B cell (primary cell): ENCODE results near the gene TBC1D25. TPM values are rescaled to one million over a fixed set of nuclear protein-coding genes. Genes with fewer than 3 reads are reported as not detected.

Source experiments
- ATAC-seq: fragments of 200-7000 bp; cut with Tn5 transposase; one replicate; pipeline ENCODE4 v1.10.0; 2021; ENCODE audit warnings: low read depth, mild to moderate bottlenecking, moderate number of reproducible peaks, moderate library complexity
- CTCF ChIA-PET: fragments of 350-600 bp; sonication (Branson Sonifier 250); formaldehyde crosslinking; loops from one replicate; lab custom pipeline; 2021; ENCODE audit warnings: antibody characterized with exemption, inconsistent platforms; lab: Charles Lee
- POLR2A ChIA-PET: fragments of 350-600 bp; sonication (Branson Sonifier 250); formaldehyde crosslinking; loops from one replicate; lab custom pipeline; 2021; ENCODE audit warnings: antibody characterized with exemption; lab: Charles Lee
- DNase-seq: peaks from one replicate; pipeline ENCODE4 v3.0.0; 2013
- H2AFZ ChIP-seq: 2 replicates; pipeline ENCODE4 v1.6.1; 2012; ENCODE audit warnings: mild to moderate bottlenecking, low read depth, low read length; ENCODE audit not compliant: insufficient read depth, poor library complexity, severe bottlenecking
- H3K27ac ChIP-seq, 2 donors: 1 replicate in 1 of 2; 2 replicates in 1 of 2; pipeline ENCODE4 v1.5.1; 2012 to 2013; ENCODE audit warnings: low read length in 2 of 2, mild to moderate bottlenecking in 2 of 2, moderate library complexity in 1 of 2
- H3K27me3 ChIP-seq, 4 experiments: fragments of 200-600 bp in 1 of 4; sonication (generic) in 1 of 4; replicated peaks in 1 of 4; 1 replicate in 2 of 4; 2 replicates in 2 of 4; pipeline versions ENCODE4 v1.6.1 to v1.7.0; 2013 to 2016; ENCODE audit warnings: low read length in 3 of 4, mild to moderate bottlenecking in 2 of 4, mixed read lengths in 1 of 4, moderate library complexity in 1 of 4; ENCODE audit not compliant: insufficient read depth in 4 of 4, control insufficient read depth in 3 of 4; ENCODE audit errors: control extremely low read depth in 1 of 4
- H3K36me3 ChIP-seq, 2 experiments: replicated peaks in 1 of 2; 1 replicate in 1 of 2; 2 replicates in 1 of 2; pipeline versions ENCODE4 v1.6.1 to v1.7.1; 2013; ENCODE audit warnings: low read length in 1 of 2; ENCODE audit not compliant: insufficient read depth in 2 of 2, control insufficient read depth in 1 of 2; ENCODE audit errors: control extremely low read depth in 1 of 2, extremely low read depth in 1 of 2
- H3K4me1 ChIP-seq, 2 donors: fragments of 200-600 bp in 1 of 2; sonication (generic) in 1 of 2; 1 replicate in 1 of 2; 2 replicates in 1 of 2; pipeline versions ENCODE4 v1.5.1 to v1.6.1; 2013 to 2017; ENCODE audit warnings: low read length in 2 of 2; ENCODE audit not compliant: control insufficient read depth in 2 of 2, insufficient read depth in 2 of 2
- H3K4me2 ChIP-seq: replicated peaks from 2 replicates; pipeline ENCODE3; 2012; ENCODE audit warnings: mild to moderate bottlenecking, low read depth, low read length; ENCODE audit not compliant: poor library complexity, severe bottlenecking
- H3K4me3 ChIP-seq, 5 experiments: fragments of 200-600 bp in 1 of 5; sonication (generic) in 1 of 5; 1 replicate in 3 of 5; 2 replicates in 2 of 5; pipeline versions ENCODE4 v1.5.1 to v1.7.0; 2011 to 2016; ENCODE audit warnings: low read length in 4 of 5, mild to moderate bottlenecking in 4 of 5, low read depth in 2 of 5, control low read depth in 1 of 5, moderate library complexity in 1 of 5; ENCODE audit not compliant: insufficient read depth in 1 of 5; ENCODE audit errors: control extremely low read depth in 1 of 5, extremely low read depth in 1 of 5
- H3K79me2 ChIP-seq: fragments of 200-600 bp; sonication (generic); one replicate; pipeline ENCODE4 v1.6.0; 2016; ENCODE audit warnings: low read length; ENCODE audit not compliant: control insufficient read depth, insufficient read depth
- H3K9ac ChIP-seq: fragments of 200-600 bp; sonication (generic); 2 replicates; pipeline ENCODE4 v1.6.1; 2017; ENCODE audit warnings: mild to moderate bottlenecking, low read length, moderate library complexity
- H3K9me3 ChIP-seq, 3 donors: one replicate each; pipeline versions ENCODE4 v1.6.1 to v1.7.1; 2013; ENCODE audit warnings: low read length in 2 of 3; ENCODE audit not compliant: control insufficient read depth in 2 of 3, insufficient read depth in 1 of 3; ENCODE audit errors: control extremely low read depth in 1 of 3
- H4K20me1 ChIP-seq: 2 replicates; pipeline ENCODE4 v1.6.0; 2012; ENCODE audit warnings: mild to moderate bottlenecking, low read length; ENCODE audit not compliant: insufficient read depth, control insufficient read depth, poor library complexity, severe bottlenecking
- H3K27ac Mint-ChIP-seq: one replicate; pipeline ENCODE4 v1.8.0; 2021; ENCODE audit warnings: mixed read lengths
- H3K27me3 Mint-ChIP-seq: one replicate; pipeline ENCODE4 v1.8.0; 2021; ENCODE audit warnings: mixed read lengths
- H3K4me1 Mint-ChIP-seq: one replicate; pipeline ENCODE4 v1.8.0; 2021; ENCODE audit warnings: mixed read lengths
- H3K4me3 Mint-ChIP-seq: one replicate; pipeline ENCODE4 v1.8.0; 2021; ENCODE audit warnings: mixed read lengths
- H3K9me3 Mint-ChIP-seq: one replicate; pipeline ENCODE4 v1.8.0; 2022; ENCODE audit warnings: mixed read lengths; ENCODE audit not compliant: insufficient read depth
- CTCF ChIP-seq: fragments of 200-600 bp; IDR thresholded peaks from one replicate; pipeline ENCODE4 v1.8.0; 2022; ENCODE audit warnings: antibody characterized with exemption, mild to moderate bottlenecking
- EZH2 ChIP-seq: IDR thresholded peaks from 2 replicates; pipeline ENCODE4 v1.6.1; 2012; ENCODE audit warnings: borderline replicate concordance, low read depth, mild to moderate bottlenecking, moderate library complexity, low read length; ENCODE audit not compliant: insufficient read depth, poor library complexity, severe bottlenecking
- WGBS: methylation state at CpG from one replicate; pipeline ENCODE4 v1.1.5; 2013; ENCODE audit warnings: missing lambda C conversion rate; ENCODE audit not compliant: insufficient coverage; 5-methylcytosine and 5-hydroxymethylcytosine counted together
- intact Hi-C: fragments of 100-400 bp; cut with micrococcal nuclease; formaldehyde crosslinking; loops from one replicate; pipeline ENCODE4 v1.10.0; 2022
- polyA minus RNA-seq: library from RNA; depleted of rRNA, polyadenylated mRNA; stranded (reverse); fragments of >200 nt; gene quantifications from 2 replicates; pipeline ENCODE4 v1.2.3, GENCODE V29; 2012
- polyA plus RNA-seq: library from polyadenylated mRNA; depleted of rRNA; stranded (reverse); fragments of >200 nt; gene quantifications from 2 replicates; pipeline ENCODE4 v1.2.3, GENCODE V29; 2012
- total RNA-seq, 2 donors: library from RNA; stranded (reverse); fragments of 120-200 nt in 1 of 2; gene quantifications; 1 replicate in 1 of 2; 2 replicates in 1 of 2; pipeline versions ENCODE4 v1.2.3 to v1.2.4, GENCODE V29; 2013 to 2022

The TBC1D25 gene, protein sequence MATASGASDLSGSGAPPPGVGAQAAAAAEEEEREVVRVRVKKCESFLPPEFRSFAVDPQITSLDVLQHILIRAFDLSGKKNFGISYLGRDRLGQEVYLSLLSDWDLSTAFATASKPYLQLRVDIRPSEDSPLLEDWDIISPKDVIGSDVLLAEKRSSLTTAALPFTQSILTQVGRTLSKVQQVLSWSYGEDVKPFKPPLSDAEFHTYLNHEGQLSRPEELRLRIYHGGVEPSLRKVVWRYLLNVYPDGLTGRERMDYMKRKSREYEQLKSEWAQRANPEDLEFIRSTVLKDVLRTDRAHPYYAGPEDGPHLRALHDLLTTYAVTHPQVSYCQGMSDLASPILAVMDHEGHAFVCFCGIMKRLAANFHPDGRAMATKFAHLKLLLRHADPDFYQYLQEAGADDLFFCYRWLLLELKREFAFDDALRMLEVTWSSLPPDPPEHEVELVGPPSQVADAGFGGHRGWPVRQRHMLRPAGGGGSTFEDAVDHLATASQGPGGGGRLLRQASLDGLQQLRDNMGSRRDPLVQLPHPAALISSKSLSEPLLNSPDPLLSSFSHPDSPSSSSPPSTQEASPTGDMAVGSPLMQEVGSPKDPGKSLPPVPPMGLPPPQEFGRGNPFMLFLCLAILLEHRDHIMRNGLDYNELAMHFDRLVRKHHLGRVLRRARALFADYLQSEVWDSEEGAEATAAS
- total RNA-seq (24.6 and 25.2 TPM in 2 replicates), polyA plus RNA-seq (31.5 and 51.6 TPM in 2 replicates), polyA minus RNA-seq (22.9 and 26.4 TPM in 2 replicates)
- 9.5 TPM for total RNA-seq (2013)

DNA sequence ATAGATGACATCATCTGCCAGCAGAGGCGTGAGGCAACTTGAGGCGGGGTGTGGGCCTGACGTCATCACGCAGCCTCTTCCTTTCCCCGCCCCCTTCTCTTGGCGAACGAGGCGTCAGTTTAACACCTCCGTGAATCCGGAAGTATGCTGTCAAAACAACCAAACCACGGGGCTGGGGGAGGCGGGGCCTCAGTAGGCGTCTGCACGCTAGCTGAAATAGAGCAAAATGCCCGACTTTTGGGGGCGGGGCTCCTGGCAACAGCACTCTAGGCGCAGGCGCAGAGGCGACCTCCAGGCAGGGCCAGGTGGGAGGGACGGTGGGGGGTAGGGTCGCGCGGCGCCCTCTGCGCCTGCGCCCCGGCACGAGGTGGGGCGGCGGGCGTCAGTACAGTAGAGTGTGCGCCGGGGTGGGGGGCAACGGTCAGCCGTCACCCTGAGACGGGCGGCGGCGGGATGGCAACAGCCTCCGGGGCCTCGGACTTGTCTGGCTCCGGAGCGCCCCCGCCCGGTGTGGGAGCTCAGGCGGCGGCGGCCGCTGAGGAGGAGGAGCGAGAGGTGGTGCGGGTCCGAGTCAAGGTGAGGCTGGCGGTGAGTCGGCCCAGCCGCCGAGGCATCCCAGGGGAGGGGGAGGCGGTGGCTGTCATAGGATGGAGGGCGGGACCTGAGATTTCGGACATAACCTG, at the start of gene TBC1D25:
Gene TBC1D25 (plus strand): TSS at position 370 of the 683 bp plus-strand sequence. CDS start 84 bp downstream, at position 454.
- WGBS: under 1% methylated on average over 47 of the region's 59 CpGs

More for the DNA sequence above, at the start of gene TBC1D25:
- Histone ChIP-seq H3K9ac (peak within 1 kb of the TSS; percentile 93), H3K27ac (peak within 1 kb of the TSS; percentile 94 to 97), H3K36me3 (peaks cover 0 to 7% of the 10 kb centered on the region in 2 experiments), H4K20me1 (no peaks in the 10 kb centered on the region), H2AFZ (peak within 1 kb of the TSS; percentile 69), H3K4me2 (peak within 1 kb of the TSS; percentile 81), H3K27me3 (no peaks in the 10 kb centered on the region), H3K9me3 (no peaks in the 10 kb centered on the region), H3K4me1 (peaks cover 10 to 18% of the 10 kb centered on the region in 2 donors), H3K4me3 (peak within 1 kb of the TSS in 4 of 5 experiments; percentile 66 to 76 (median 74)), H3K79me2 (peaks cover 19% of the 10 kb centered on the region)
- no peaks in the 10 kb centered on the region for H3K27me3 Mint-ChIP-seq
- H3K9me3 Mint-ChIP-seq: no peaks in the 10 kb centered on the region
- intact Hi-C loops: loop anchor here (1.0 kb wide), 6 partner anchors 18 to 157 kb away; partner anchors contain the start of genes EBP, PORCN, RBM3 and SUV39H1
- ChIA-PET CTCF (interaction anchor here (0.7 to 2.5 kb wide), 5 partner anchors 9 to 1363 kb away, joined by 3 to 11 read pairs (median 3); no protein-coding TSS in a partner anchor), POLR2A (interaction anchor here (0.5 to 2.9 kb wide), 17 partner anchors 18 to 889 kb away, joined by 3 to 20 read pairs (median 5); partner anchors contain the start of genes EBP, ELK1, FTSJ1 and HDAC6)
- peak within 1 kb of the TSS; percentile 91 for H3K4me3 Mint-ChIP-seq
- TF ChIP-seq EZH2 (no peak), CTCF (peak; percentile 50)
- H3K27ac Mint-ChIP-seq: peak within 1 kb of the TSS; percentile 97
- DNase-seq (peak; percentile 97), ATAC-seq (peak; percentile 79)
- H3K4me1 Mint-ChIP-seq: peaks cover 20% of the 10 kb centered on the region
